GM06990 (cell line): ENCODE results near the gene LZTR1.
"Not testable (repeated sequence)": the region's sequence is repeated elsewhere in the genome, so short reads cannot be mapped to it uniquely, and the experiment has no call there.

ENCODE experiments used
- DNase-seq: peaks from one replicate; pipeline ENCODE4 v3.0.0-alpha.2; 2011; ENCODE audit not compliant: insufficient read length; ENCODE audit errors: extremely low read depth
- H3K27me3 ChIP-seq: replicated peaks from 2 replicates; pipeline ENCODE4 v1.6.0; 2011; ENCODE audit warnings: low read length; ENCODE audit not compliant: control insufficient read depth, insufficient read depth
- H3K36me3 ChIP-seq: 2 replicates; pipeline ENCODE4 v1.5.1; 2011; ENCODE audit warnings: low read length; ENCODE audit not compliant: control insufficient read depth, insufficient read depth
- H3K4me3 ChIP-seq: replicated peaks from 2 replicates; pipeline ENCODE4 v1.5.1; 2011; ENCODE audit warnings: low read depth, mild to moderate bottlenecking, control low read depth, low read length
- CTCF ChIP-seq: IDR thresholded peaks from 2 replicates; pipeline ENCODE4 v1.5.1; 2011; ENCODE audit warnings: low read length, control low read depth, mild to moderate bottlenecking, inconsistent platforms; ENCODE audit not compliant: insufficient read depth, poor library complexity, severe bottlenecking

The LZTR1 gene

GRCh38 chr22:21000207-21000986, 18.3 kb downstream of the LZTR1 start:
- Histone ChIP-seq H3K27me3 (no peaks in the 10 kb centered on the region), H3K36me3 (peaks cover 24% of the 10 kb centered on the region), H3K4me3 (peak overlapping the region; percentile 81)
- no peak for DNase-seq
- TF ChIP-seq CTCF: no peak

GRCh38 chr22:21000987-21001600, 19.0 kb downstream of the LZTR1 start:
- Histone ChIP-seq H3K27me3 (no peaks in the 10 kb centered on the region), H3K4me3 (peak overlapping the region; percentile 81), H3K36me3 (peaks cover 24% of the 10 kb centered on the region)
- no peak for DNase-seq
- no peak for TF ChIP-seq CTCF

GRCh38 chr22:21001601-21002325, 19.7 kb downstream of the LZTR1 start, which contains the start of gene THAP7:
TSS of gene THAP7 (minus strand) at chr22:21002118. CDS start at chr22:21001911, 207 bp downstream.
- H3K27me3 ChIP-seq: no peaks in the 10 kb centered on the region
- peak; percentile 100 for DNase-seq
- peak within 1 kb of the TSS; percentile 81 for H3K4me3 ChIP-seq
- H3K36me3 ChIP-seq: peaks cover 23% of the 10 kb centered on the region
- no peak for TF ChIP-seq CTCF

GRCh38 chr22:21003782-21004181, 21.7 kb downstream of the LZTR1 start:
- Histone ChIP-seq H3K36me3 (peaks cover 9% of the 10 kb centered on the region), H3K4me3 (no peak overlapping the region), H3K27me3 (no peaks in the 10 kb centered on the region)
- no peak for TF ChIP-seq CTCF
- DNase-seq: no peak

GRCh38 chr22:21009208-21009607, 27.1 kb downstream of the LZTR1 start:
- DNase-seq, H3K36me3 ChIP-seq, H3K4me3 ChIP-seq, H3K27me3 ChIP-seq: not testable (repeated sequence)
